ENCODE data around the gene CRHR2. TPM values are rescaled to one million over a fixed set of nuclear protein-coding genes. Genes with fewer than 3 reads are reported as not detected.

CRHR2 gene
- total and polyA plus RNA-seq, 2 of the 13 experiments (the other 11 are each of a cell fraction or from before 2014, with no cell fraction given) = not detected

DNA sequence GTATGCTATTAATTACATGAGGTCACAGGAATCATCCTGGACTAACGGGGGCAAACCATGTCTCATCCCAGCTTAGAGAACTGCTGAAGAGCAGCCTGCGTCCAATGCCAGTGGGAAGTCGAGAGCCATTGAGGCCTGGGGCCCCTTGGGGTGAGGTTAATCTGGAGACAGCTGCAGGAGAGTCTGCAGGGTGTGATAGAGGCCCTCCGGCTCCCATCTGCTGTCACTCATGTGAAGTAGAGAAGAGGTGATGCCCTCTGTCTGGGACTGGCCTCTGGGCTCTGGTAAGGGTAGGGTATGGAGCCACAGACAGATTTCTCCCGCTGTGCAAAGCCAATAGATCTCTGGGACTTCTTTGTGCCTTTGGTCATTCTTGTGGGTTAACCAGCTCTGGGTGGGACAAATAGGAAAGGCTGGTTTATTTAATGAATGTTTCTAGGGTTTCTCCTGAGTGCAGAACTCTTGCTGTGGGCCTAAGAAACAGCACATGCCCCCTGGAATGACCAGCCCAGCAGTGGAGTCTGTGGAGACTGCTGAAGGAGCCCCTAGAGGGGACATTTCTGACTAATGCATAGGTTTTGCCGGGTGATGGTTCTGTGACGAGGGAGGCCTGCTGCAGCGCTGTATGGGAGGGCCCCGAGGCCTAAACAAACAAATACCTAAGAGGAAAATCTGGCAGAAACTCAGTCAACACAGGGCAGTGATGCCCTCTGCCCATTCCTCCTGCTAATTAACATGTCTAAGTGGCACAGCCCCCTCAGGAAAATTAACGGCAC, 34.5 kb downstream of the CRHR2 start (continued):
- TF ChIP-seq EP300 (IDR thresholded peaks at IDR 0.05; ENCODE audit: low read depth in 2 of 2, low read length in 2 of 2) = no peak
- TF ChIP-seq EP300 (CRISPR knock-in tag; IDR thresholded peaks at IDR 0.05; ENCODE audit: borderline replicate concordance) = no peak
- no peak for TF ChIP-seq MED1 (CRISPR knock-in tag; IDR thresholded peaks at IDR 0.05)
- TF ChIP-seq, protein P1, sequence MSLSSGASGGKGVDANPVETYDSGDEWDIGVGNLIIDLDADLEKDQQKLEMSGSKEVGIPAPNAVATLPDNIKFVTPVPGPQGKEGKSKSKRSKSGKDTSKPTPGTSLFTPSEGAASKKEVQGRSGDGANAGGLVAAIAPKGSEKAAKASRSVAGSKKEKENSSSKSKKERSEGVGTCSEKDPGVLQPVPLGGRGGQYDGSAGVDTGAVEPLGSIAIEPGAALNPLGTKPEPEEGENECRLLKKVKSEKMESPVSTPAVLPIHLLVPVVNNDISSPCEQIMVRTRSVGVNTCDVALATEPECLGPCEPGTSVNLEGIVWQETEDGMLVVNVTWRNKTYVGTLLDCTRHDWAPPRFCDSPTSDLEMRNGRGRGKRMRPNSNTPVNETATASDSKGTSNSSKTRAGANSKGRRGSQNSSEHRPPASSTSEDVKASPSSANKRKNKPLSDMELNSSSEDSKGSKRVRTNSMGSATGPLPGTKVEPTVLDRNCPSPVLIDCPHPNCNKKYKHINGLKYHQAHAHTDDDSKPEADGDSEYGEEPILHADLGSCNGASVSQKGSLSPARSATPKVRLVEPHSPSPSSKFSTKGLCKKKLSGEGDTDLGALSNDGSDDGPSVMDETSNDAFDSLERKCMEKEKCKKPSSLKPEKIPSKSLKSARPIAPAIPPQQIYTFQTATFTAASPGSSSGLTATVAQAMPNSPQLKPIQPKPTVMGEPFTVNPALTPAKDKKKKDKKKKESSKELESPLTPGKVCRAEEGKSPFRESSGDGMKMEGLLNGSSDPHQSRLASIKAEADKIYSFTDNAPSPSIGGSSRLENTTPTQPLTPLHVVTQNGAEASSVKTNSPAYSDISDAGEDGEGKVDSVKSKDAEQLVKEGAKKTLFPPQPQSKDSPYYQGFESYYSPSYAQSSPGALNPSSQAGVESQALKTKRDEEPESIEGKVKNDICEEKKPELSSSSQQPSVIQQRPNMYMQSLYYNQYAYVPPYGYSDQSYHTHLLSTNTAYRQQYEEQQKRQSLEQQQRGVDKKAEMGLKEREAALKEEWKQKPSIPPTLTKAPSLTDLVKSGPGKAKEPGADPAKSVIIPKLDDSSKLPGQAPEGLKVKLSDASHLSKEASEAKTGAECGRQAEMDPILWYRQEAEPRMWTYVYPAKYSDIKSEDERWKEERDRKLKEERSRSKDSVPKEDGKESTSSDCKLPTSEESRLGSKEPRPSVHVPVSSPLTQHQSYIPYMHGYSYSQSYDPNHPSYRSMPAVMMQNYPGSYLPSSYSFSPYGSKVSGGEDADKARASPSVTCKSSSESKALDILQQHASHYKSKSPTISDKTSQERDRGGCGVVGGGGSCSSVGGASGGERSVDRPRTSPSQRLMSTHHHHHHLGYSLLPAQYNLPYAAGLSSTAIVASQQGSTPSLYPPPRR (CRISPR knock-in tag; IDR thresholded peaks at IDR 0.05; ENCODE audit: borderline replicate concordance) = no peak
- TF ChIP-seq ZNF326 (CRISPR knock-in tag; IDR thresholded peaks at IDR 0.05; ENCODE audit: borderline replicate concordance) = no peak
- TF ChIP-seq ZNF687 (CRISPR knock-in tag; IDR thresholded peaks at IDR 0.05) = no peak
